Esophagus squamous epithelium (tissue), 5 donors: ENCODE results near the gene FLCN. TPM values are rescaled to one million over a fixed set of nuclear protein-coding genes. Genes with fewer than 3 reads are reported as not detected.

Source experiments
- DNase-seq: peaks from one replicate; lab custom pipeline; 2025; lab: John Stamatoyannopoulos, UW
- H3K27ac ChIP-seq, 4 donors: fragments of 200-600 bp; sonication (generic); one replicate each; pipeline ENCODE4 v1.5.1; 2016 to 2019; ENCODE audit warnings: mild to moderate bottlenecking in 1 of 4
- H3K27me3 ChIP-seq, 4 donors: fragments of 200-600 bp; sonication (generic); 1 replicate in 3 of 4; 2 replicates in 1 of 4; pipeline versions ENCODE4 v1.5.1 to v1.6.0; 2017 to 2021; ENCODE audit warnings: antibody characterized with exemption in 1 of 4
- H3K36me3 ChIP-seq, 3 donors: fragments of 200-600 bp; sonication (generic); one replicate each; pipeline ENCODE4 v1.5.1; 2016 to 2019
- H3K4me1 ChIP-seq, 3 donors: fragments of 200-600 bp; sonication (generic); one replicate each; pipeline ENCODE4 v1.5.1; 2017 to 2019
- H3K4me3 ChIP-seq, 4 donors: fragments of 200-600 bp; sonication (generic); 1 replicate in 3 of 4; 2 replicates in 1 of 4; pipeline ENCODE4 v1.5.1; 2016 to 2019; ENCODE audit warnings: mild to moderate bottlenecking in 2 of 4, moderate library complexity in 1 of 4
- H3K9me3 ChIP-seq, 3 donors: fragments of 200-600 bp; sonication (generic); one replicate each; pipeline ENCODE4 v1.5.1; 2016 to 2019
- CTCF ChIP-seq, 6 experiments: fragments of 450-650 bp in 4 of 6; fragments of 200-600 bp in 2 of 6; sonication (generic) in 2 of 6; IDR thresholded peaks; one replicate each; pipeline ENCODE4 v1.5.1; 2016 to 2019; ENCODE audit warnings: antibody characterized with exemption in 6 of 6, mild to moderate bottlenecking in 4 of 6, moderate library complexity in 4 of 6
- POLR2A ChIP-seq, 4 donors: fragments of 450-650 bp; IDR thresholded peaks; one replicate each; pipeline ENCODE4 v1.6.1; 2017; ENCODE audit warnings: antibody characterized with exemption in 4 of 4, mild to moderate bottlenecking in 4 of 4, moderate library complexity in 3 of 4
- WGBS, 2 donors: methylation state at CpG; one replicate each; pipeline ENCODE4 v1.1.5; 2018; 5-methylcytosine and 5-hydroxymethylcytosine counted together
- intact Hi-C: fragments of 100-400 bp; cut with DNase I; formaldehyde crosslinking; loops from one replicate; pipeline ENCODE4 v1.15.0; 2022
- total RNA-seq, 4 donors: library from RNA; depleted of rRNA; stranded (reverse); fragments of >200 nt; gene quantifications; one replicate each; pipeline ENCODE4 v1.1.0, GENCODE V29; 2016
- donor health status: DM: yes; HTN: yes; CAD: no.

FLCN gene
- total RNA-seq, 4 donors from 2014 or later: 11.6 to 27.5 (median 12.4) TPM

GRCh38 chr17:17180741-17181525 lies 56.0 kb downstream of the FLCN start:
- Histone ChIP-seq H3K4me3 (no peak overlapping the region), H3K36me3 (peaks cover 16 to 90% (median 45%) of the 10 kb centered on the region in 3 donors)

GRCh38 chr17:17180141-17180603 lies 56.8 kb downstream of the FLCN start:
- no peak for DNase-seq
- no peaks in the 10 kb centered on the region for H3K27me3 ChIP-seq
- H3K27ac ChIP-seq: peak overlapping the region; percentile 1 to 47 (median 23)
- intact Hi-C loops: no loop called here
- no peaks in the 10 kb centered on the region for H3K9me3 ChIP-seq
- peaks cover 0 to 53% (median 4%) of the 10 kb centered on the region in 3 donors for H3K4me1 ChIP-seq
- peaks cover 22 to 98% (median 53%) of the 10 kb centered on the region in 3 donors for H3K36me3 ChIP-seq
- 82% methylated on average over 5 of the region's 9 CpGs; no CpG with 5 or more reads in 1 of the 2 donors for WGBS, 2 donors
- TF ChIP-seq POLR2A (IDR thresholded peaks at IDR 0.05) (no peak), CTCF (IDR thresholded peaks at IDR 0.05) (no peak)
- H3K4me3 ChIP-seq: no peak overlapping the region

More at GRCh38 chr17:17180741-17181525, 56.0 kb downstream of the FLCN start:
- peaks cover 0 to 60% (median 10%) of the 10 kb centered on the region in 3 donors for H3K4me1 ChIP-seq
- DNase-seq: no peak
- peak overlapping the region in 1 of 4 donors; percentile 47 for H3K27ac ChIP-seq
- no peak for TF ChIP-seq POLR2A (IDR thresholded peaks at IDR 0.05)
- TF ChIP-seq CTCF (IDR thresholded peaks at IDR 0.05): no peak
- WGBS, 2 donors: 75 to 77% methylated on average over 13 of the region's 13 CpGs
- intact Hi-C loops: no loop called here
- no peaks in the 10 kb centered on the region for H3K9me3 ChIP-seq
- no peaks in the 10 kb centered on the region for H3K27me3 ChIP-seq

- DNase-seq: no peak
- TF ChIP-seq CTCF (IDR thresholded peaks at IDR 0.05): no peak
- TF ChIP-seq POLR2A (IDR thresholded peaks at IDR 0.05): no peak
- Histone ChIP-seq H3K36me3 (peaks cover 22 to 100% (median 57%) of the 10 kb centered on the region in 3 donors), H3K27me3 (no peaks in the 10 kb centered on the region), H3K9me3 (no peaks in the 10 kb centered on the region), H3K4me3 (no peak overlapping the region), H3K4me1 (peaks cover 0 to 45% (median 2%) of the 10 kb centered on the region in 3 donors), H3K27ac (peak overlapping the region; percentile 1 to 54 (median 27))
- intact Hi-C loops: no loop called here
- WGBS, 2 donors: 76 to 89% methylated on average over 2 of the region's 2 CpGs
Observed at GRCh38 chr17:17179371-17179827, 57.6 kb downstream of the FLCN start.

GRCh38 chr17:17177176-17177575 lies 59.8 kb downstream of the FLCN start:
- WGBS, 2 donors: 93 to 100% methylated on average over 1 to 11 of the region's 12 CpGs
- peaks cover 26 to 100% (median 68%) of the 10 kb centered on the region in 3 donors for H3K36me3 ChIP-seq
- peaks cover 0 to 42% (median 4%) of the 10 kb centered on the region in 3 donors for H3K4me1 ChIP-seq

More at GRCh38 chr17:17177176-17177575, 59.8 kb downstream of the FLCN start:
- TF ChIP-seq CTCF (IDR thresholded peaks at IDR 0.05) (no peak), POLR2A (IDR thresholded peaks at IDR 0.05) (no peak)
- Histone ChIP-seq H3K4me3 (no peak overlapping the region), H3K27ac (no peak overlapping the region), H3K27me3 (no peaks in the 10 kb centered on the region), H3K9me3 (no peaks in the 10 kb centered on the region)
- intact Hi-C loops: no loop called here
- DNase-seq: no peak
